Coronary artery (tissue), 2 donors: ENCODE data around the gene TRAPPC11.

Source experiments
- DNase-seq: peaks from one replicate; pipeline ENCODE4 v3.0.0-alpha.2; 2017; ENCODE audit warnings: low spot score
- H3K27ac ChIP-seq, 2 donors: fragments of 200-600 bp; sonication (generic); one replicate each; pipeline ENCODE4 v1.5.1; 2016 to 2019
- H3K4me3 ChIP-seq: fragments of 200-600 bp; sonication (generic); 2 replicates; pipeline ENCODE4 v1.5.1; 2016; ENCODE audit warnings: mild to moderate bottlenecking, moderate library complexity
- CTCF ChIP-seq: fragments of 200-600 bp; sonication (generic); IDR thresholded peaks from one replicate; pipeline ENCODE4 v1.5.1; 2019; ENCODE audit warnings: antibody characterized with exemption

Gene TRAPPC11

GRCh38 chr4:183631577-183632198 is 27.4 kb upstream of the TRAPPC11 start:
- DNase-seq: no peak
- H3K4me3 ChIP-seq: no peak overlapping the region
- no peak for TF ChIP-seq CTCF

GRCh38 chr4:183632689-183633088 is 26.4 kb upstream of the TRAPPC11 start:
- DNase-seq: no peak
- Histone ChIP-seq H3K4me3 (no peak overlapping the region), H3K27ac (no peak overlapping the region)
- TF ChIP-seq CTCF: no peak

More at GRCh38 chr4:183631577-183632198, 27.4 kb upstream of the TRAPPC11 start:
- no peak overlapping the region for H3K27ac ChIP-seq

GRCh38 chr4:183633476-183634400 is 25.4 kb upstream of the TRAPPC11 start:
- no peak for TF ChIP-seq CTCF
- H3K4me3 ChIP-seq: no peak overlapping the region
- no peak overlapping the region for H3K27ac ChIP-seq
- no peak for DNase-seq

GRCh38 chr4:183635321-183635720 is 23.8 kb upstream of the TRAPPC11 start:
- Histone ChIP-seq H3K27ac (no peak overlapping the region), H3K4me3 (no peak overlapping the region)
- no peak for DNase-seq
- no peak for TF ChIP-seq CTCF

- no peak overlapping the region for H3K4me3 ChIP-seq
- TF ChIP-seq CTCF: no peak
- H3K27ac ChIP-seq: no peak overlapping the region
- no peak for DNase-seq
Observed at GRCh38 chr4:183635741-183636140, 23.4 kb upstream of the TRAPPC11 start.

- Histone ChIP-seq H3K27ac (peak overlapping the region; percentile 16 to 74), H3K4me3 (peak overlapping the region; percentile 48)
Observed at GRCh38 chr4:183636503-183636902, 22.6 kb upstream of the TRAPPC11 start.

More at GRCh38 chr4:183636503-183636902, 22.6 kb upstream of the TRAPPC11 start:
- no peak for DNase-seq
- no peak for TF ChIP-seq CTCF
